ENCODE results near the gene PDE9A. TPM values are rescaled to one million over a fixed set of nuclear protein-coding genes. Genes with fewer than 3 reads are reported as not detected.

The PDE9A gene
- total and polyA plus RNA-seq, 2 experiments from 2014 or later = 26.5 to 31.1 TPM

- no peak for TF ChIP-seq ZNF114 (CRISPR knock-in tag; IDR thresholded peaks at IDR 0.05)
- TF ChIP-seq ZNF462 (CRISPR knock-in tag; IDR thresholded peaks at IDR 0.05) = no peak
These were observed 84.7 kb downstream of the PDE9A start (continued) for GRCh38 chr21:42737951-42738590.

- no peaks in the 10 kb centered on the region for H3K79me2 ChIP-seq (replicated peaks; ENCODE audit: insufficient read depth)
- H3K4me1 ChIP-seq (ENCODE audit: insufficient read depth) = peaks cover 4% of the 10 kb centered on the region; the same call in 1 of the 2 replicates
- peak overlapping the region; percentile 44; the same call in 1 of the 2 replicates for H3K27ac Mint-ChIP-seq
- peaks cover 12% of the 10 kb centered on the region for H3K27me3 Mint-ChIP-seq (ENCODE audit: insufficient read depth, low read depth, poor library complexity)
- H3K4me3 Mint-ChIP-seq = no peak overlapping the region
- H3K4me3 ChIP-seq = no peak overlapping the region
- TF ChIP-seq ZNF462 (CRISPR knock-in tag; IDR thresholded peaks at IDR 0.05) (no peak), ZNF331 (CRISPR knock-in tag; IDR thresholded peaks at IDR 0.05; ENCODE audit: low read depth) (no peak), STAT1 (IDR thresholded peaks at IDR 0.05; ENCODE audit: unreplicated experiment) (no peak), CTCF (conservative IDR thresholded peaks at IDR 0.05; ENCODE audit: low read depth in 2 of 2) (no peak)
- ATAC-seq (no peak), DNase-seq (ENCODE audit: low spot score) (no peak)
- no peaks in the 10 kb centered on the region; the same call in 1 of the 2 replicates for H4K20me1 ChIP-seq (replicated peaks; ENCODE audit: insufficient read depth)
- H3K27me3 ChIP-seq (ENCODE audit: insufficient read depth) = no peaks in the 10 kb centered on the region
- H2AFZ ChIP-seq = no peak overlapping the region
- H3K9me2 ChIP-seq (ENCODE audit: insufficient read depth) = no peaks in the 10 kb centered on the region
- no peaks in the 10 kb centered on the region for H3F3A ChIP-seq (replicated peaks; ENCODE audit: low read depth)
- H3K36me3 ChIP-seq (ENCODE audit: insufficient read depth) = peaks cover 2% of the 10 kb centered on the region; the same call in 1 of the 2 replicates
- no peak overlapping the region for H3K27ac ChIP-seq (ENCODE audit: low read depth)
- H3K4me1 Mint-ChIP-seq = peaks cover 12% of the 10 kb centered on the region
- no peaks in the 10 kb centered on the region for H3K9me3 Mint-ChIP-seq
- peaks cover 23% of the 10 kb centered on the region for H3K36me3 Mint-ChIP-seq (ENCODE audit: low read depth)
- H3K4me2 ChIP-seq = no peak overlapping the region
These were observed 85.9 kb downstream of the PDE9A start for GRCh38 chr21:42739061-42739931.
